ENCODE results near the gene BORCS5.

DNA sequence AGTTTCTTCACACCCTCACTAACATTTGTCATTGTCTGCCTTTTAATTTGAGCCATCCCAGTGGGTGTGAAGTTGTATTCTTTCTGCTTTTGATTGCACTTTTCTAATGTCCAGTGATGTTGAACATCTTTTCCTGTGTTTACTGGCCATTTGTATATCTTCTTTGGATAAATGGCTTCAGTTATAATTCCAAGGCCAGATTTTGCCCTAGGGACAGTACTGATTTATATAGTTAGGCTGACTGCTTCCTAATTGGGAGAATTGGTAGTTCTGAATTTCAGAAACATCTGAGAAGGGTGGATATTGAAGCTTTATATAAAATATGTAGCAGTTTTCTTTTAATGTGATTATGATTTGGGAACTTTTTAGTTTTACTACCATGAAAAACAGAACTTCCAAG lies 97.4 kb downstream of the BORCS5 start:
- TF ChIP-seq POLR2A (IDR thresholded peaks at IDR 0.05; ENCODE audit: low read depth, low read length) = no peak
- TF ChIP-seq TAF1 (IDR thresholded peaks at IDR 0.05; ENCODE audit: low read depth, low read length) = no peak
- TF ChIP-seq POLR2AphosphoS5 (IDR thresholded peaks at IDR 0.05; ENCODE audit: low read depth, low read length) = no peak
